ENCODE measurements around the gene CNOT11. TPM values are rescaled to one million over a fixed set of nuclear protein-coding genes. Genes with fewer than 3 reads are reported as not detected.
A peak's percentile ranks its signal among the peaks of the same experiment; 100 is the strongest.
"Not testable (repeated sequence)": the region's sequence is repeated elsewhere in the genome, so short reads cannot be mapped to it uniquely, and the experiment has no call there.

The CNOT11 gene
- 70.6 and 74.7 TPM in 2 replicates for total RNA-seq

DNA sequence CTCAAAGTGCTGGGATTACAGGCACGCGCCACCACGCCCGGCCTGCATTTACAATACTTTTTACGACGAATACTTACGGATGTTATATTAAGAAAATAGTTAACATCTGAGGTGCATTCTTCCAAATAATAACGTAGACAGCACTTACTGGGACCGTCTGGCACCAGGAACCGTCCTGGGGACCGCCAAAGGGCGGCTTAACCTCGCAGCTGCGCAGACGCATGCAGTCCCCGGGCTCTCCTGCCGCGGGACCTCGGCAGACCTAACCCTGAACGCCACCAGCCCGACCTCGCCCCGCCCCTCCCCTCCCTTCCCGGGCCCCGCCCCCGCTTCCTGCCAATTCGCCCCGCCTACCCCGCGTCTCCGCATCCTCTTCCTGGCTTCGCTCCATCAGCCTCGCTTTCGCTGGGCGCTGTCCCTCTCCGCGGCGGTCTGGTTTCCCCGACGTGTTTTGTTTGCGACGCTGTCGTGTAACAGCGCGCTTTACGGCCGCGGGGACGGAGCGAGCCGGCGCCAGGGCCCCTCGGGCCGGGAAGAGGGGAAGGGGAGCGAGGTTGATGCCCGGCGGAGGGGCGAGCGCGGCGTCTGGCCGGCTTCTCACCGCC lies at the start of gene CNOT11:
Gene CNOT11, plus strand, starts transcription at position 479 of the 605 bp plus-strand sequence. Its CDS starts 79 bp downstream, at position 558.
- intact Hi-C loops (cut with micrococcal nuclease) = loop anchor here (1.0 to 10.0 kb wide), 15 partner anchors 20 to 1915 kb away; partner anchors contain the start of genes CREG2, EIF5B, PDCL3 and REV1
- H3K4me1 Mint-ChIP-seq (ENCODE audit: low read depth) = peaks cover 57% of the 10 kb centered on the region
- H3K36me3 Mint-ChIP-seq (ENCODE audit: low read depth) = peaks cover 21% of the 10 kb centered on the region
- no peaks in the 10 kb centered on the region for H3K9me3 Mint-ChIP-seq
- peak within 1 kb of the TSS; percentile 99 for H3K4me3 Mint-ChIP-seq
- peak; percentile 97 for DNase-seq (ENCODE audit: low spot score)
- peak within 1 kb of the TSS; percentile 98 for H3K27ac Mint-ChIP-seq
- no peaks in the 10 kb centered on the region for H3K27me3 Mint-ChIP-seq (ENCODE audit: insufficient read depth)

DNA sequence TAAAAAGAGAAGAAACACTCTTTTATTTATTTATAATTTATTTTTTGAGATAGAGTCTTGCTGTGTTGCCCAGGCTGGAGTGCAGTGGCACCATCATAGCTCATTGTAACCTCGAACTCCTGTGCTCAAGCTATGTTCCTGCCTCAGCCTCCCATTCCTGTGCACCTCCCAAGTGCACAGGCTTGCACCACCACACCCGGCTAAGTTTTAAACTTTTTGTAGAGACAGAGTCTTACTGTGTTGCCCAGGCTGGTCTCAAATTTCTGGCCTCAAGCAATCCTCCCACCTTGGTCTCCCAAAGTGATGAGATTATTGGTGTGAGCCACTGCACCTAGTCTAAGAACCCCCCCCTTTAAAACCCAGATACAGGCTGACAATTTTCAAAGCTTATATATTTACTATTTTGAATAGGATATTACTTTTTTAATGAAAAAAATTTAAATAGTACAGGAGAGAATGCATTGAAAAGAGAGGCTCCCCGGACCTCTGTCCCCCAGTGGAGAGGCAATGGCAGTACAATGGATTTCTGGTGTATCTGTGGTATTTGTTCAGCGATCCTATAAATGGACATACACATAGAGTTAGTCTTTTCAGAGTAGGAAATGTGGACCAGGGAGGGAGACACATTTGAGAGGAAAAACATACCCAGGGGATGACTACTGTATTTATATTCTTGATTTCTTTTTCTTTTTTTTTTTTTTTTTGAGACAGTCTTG lies 48.1 kb upstream of the CNOT11 start:
- Mint-ChIP-seq H3K4me1 (ENCODE audit: low read depth) (peaks cover 14% of the 10 kb centered on the region), H3K27ac (no peak overlapping the region), H3K4me3 (no peak overlapping the region), H3K9me3 (peaks cover 4% of the 10 kb centered on the region), H3K27me3 (ENCODE audit: insufficient read depth) (peaks cover 2% of the 10 kb centered on the region), H3K36me3 (ENCODE audit: low read depth) (no peaks in the 10 kb centered on the region)
- intact Hi-C loops (cut with micrococcal nuclease) = loop anchor here (1.0 to 2.0 kb wide), 3 partner anchors 54 to 192 kb away; partner anchors contain the start of gene TBC1D8
- DNase-seq (ENCODE audit: low spot score) = no peak

DNA sequence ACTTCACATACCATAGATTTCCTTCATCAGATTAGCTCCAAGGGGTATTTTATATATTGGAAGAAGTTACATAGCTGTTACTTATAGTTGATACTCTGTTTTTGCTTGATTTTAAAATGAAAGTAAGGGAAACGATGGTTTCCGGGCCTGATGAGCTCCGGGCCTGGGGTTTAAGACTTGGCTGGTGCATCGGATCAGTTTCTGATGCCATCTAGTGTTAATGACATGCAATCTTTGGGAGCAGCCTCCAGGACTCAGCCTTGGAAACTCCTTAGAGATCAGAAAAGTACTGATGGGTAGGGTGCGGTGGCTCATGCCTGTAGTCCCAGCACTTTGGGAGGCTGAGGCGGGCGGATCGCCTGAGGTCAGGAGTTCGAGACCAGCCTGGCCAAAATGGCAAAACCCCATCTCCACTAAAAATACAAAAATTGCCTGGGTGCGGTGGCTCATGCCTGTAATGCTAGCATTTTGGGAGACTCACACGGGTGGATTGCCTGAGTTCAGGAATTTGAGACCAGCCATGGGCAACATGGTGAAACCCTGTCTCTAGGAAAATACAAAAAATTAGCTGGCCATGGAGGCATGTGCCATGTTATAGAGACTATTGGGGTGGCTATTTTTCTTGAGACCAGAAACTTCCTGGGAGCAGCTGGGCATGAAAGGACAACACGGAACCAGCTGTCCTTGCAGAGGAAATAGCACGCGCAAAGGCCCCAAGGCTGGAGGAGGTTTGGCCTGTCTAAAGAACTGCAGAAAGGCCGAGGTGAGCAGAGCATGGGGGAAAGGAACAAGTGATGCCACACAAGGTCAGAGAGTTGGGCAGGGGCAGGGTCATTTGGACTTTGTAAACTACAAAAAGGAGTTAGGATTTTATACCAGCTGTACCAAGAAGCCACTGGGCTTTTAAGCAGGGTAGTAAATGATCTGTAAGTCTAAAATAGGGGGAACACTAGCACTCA lies 46.9 kb upstream of the CNOT11 start:
- DNase-seq (ENCODE audit: low spot score) = peak; percentile 18
- Mint-ChIP-seq H3K4me3 (peak overlapping the region; percentile 53), H3K36me3 (ENCODE audit: low read depth) (no peaks in the 10 kb centered on the region), H3K27ac (no peak overlapping the region), H3K4me1 (ENCODE audit: low read depth) (peaks cover 14% of the 10 kb centered on the region), H3K9me3 (peaks cover 4% of the 10 kb centered on the region), H3K27me3 (ENCODE audit: insufficient read depth) (peaks cover 2% of the 10 kb centered on the region)
- intact Hi-C loops (cut with micrococcal nuclease) = loop anchor here (1.0 to 2.0 kb wide), 3 partner anchors 55 to 193 kb away; partner anchors contain the start of gene TBC1D8

DNA sequence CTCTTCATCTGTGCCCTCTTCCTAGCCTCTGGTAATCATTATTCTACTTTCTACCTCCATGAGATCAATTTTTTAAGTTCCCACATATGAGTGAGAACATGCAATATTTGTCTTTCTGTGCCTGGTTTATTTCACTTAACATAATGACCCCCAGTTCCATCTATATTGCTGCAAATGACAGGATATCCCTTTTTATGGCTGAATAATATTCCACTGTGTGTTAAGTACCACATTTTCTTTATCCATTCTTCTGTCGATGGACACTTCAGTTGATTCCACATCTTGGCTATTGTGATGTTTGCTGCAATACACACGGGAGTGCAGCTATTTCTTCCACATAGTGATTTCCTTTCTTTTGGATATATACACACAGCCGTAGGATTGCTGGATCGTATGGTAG lies 43.9 kb upstream of the CNOT11 start:
- no peaks in the 10 kb centered on the region for H3K36me3 Mint-ChIP-seq (ENCODE audit: low read depth)
- no peak overlapping the region for H3K27ac Mint-ChIP-seq
- peaks cover 4% of the 10 kb centered on the region for H3K9me3 Mint-ChIP-seq
- intact Hi-C loops (cut with micrococcal nuclease) = no loop called here
- no peak for DNase-seq (ENCODE audit: low spot score)
- no peak overlapping the region for H3K4me3 Mint-ChIP-seq
- H3K4me1 Mint-ChIP-seq (ENCODE audit: low read depth) = peaks cover 14% of the 10 kb centered on the region
- peaks cover 2% of the 10 kb centered on the region for H3K27me3 Mint-ChIP-seq (ENCODE audit: insufficient read depth)

DNA sequence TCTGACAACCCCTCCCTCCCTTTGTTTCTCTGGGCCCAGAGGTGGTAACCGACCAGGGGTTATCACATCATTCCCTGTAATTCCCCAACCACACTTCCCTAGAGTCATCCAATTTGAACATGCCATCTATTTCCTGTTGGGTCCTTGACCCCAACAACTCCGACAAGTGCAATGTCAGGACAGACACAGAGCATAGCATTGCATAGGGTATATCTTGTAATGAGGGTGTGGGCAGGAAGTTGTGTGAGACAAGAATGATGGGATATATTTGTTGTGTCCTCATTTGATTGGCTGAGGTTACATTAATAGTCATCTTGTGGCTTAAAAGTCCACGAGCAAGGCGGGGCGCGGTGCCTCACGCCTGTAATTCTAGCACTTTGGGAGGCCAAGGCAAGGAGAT lies 33.4 kb upstream of the CNOT11 start:
- Mint-ChIP-seq H3K27me3 (ENCODE audit: insufficient read depth) (peaks cover 5% of the 10 kb centered on the region), H3K36me3 (ENCODE audit: low read depth) (peaks cover 8% of the 10 kb centered on the region), H3K9me3 (peaks cover 9% of the 10 kb centered on the region), H3K4me3 (no peak overlapping the region), H3K27ac (no peak overlapping the region), H3K4me1 (ENCODE audit: low read depth) (peaks cover 9% of the 10 kb centered on the region)
- no peak for DNase-seq (ENCODE audit: low spot score)
- intact Hi-C loops (cut with micrococcal nuclease) = no loop called here

DNA sequence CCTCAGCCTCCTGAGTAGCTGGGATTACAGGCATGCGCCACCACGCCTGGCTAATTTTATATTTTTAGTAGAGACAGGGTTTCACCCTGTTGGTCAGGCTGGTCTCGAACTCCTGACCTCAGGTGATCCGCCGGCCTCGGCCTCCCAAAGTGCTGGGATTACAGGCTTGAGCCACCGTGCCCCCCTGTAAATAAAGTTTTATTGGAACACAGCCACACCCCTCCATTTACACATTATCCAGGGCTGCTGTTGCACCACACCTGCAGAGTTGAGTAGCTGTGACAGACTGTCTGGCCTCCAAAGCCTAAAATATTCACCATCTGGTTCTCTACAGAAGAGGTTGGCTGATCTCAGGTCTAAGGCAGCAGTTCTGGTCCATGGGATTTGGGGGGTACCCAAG lies 32.6 kb upstream of the CNOT11 start:
- H3K27ac Mint-ChIP-seq; DNase-seq (ENCODE audit: low spot score); H3K36me3 Mint-ChIP-seq (ENCODE audit: low read depth); intact Hi-C loops (cut with micrococcal nuclease); H3K27me3 Mint-ChIP-seq (ENCODE audit: insufficient read depth); H3K4me3 Mint-ChIP-seq: not testable (repeated sequence)
- peaks cover 13% of the 10 kb centered on the region for H3K9me3 Mint-ChIP-seq
- H3K4me1 Mint-ChIP-seq (ENCODE audit: low read depth) = peaks cover 10% of the 10 kb centered on the region

DNA sequence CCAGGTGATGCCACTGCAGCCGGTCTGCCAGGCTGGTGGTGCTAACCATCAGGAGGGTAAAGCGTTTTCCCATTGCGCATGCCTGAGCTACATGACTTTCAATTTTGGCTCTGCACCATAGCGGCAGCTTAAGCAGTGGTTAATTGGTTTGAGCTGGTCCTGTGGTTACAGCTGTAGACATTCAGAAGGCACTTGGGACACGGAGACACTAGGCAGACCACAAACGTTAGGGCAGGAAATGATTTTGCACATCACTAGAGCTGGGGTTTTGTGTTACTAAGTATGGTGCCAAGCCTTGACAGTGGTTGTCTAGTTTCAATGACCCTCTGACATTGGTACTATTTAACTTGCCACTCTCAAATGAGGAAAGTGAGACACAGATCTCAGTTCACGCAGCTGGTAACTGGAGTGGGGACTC lies 28.9 kb upstream of the CNOT11 start:
- peaks cover 13% of the 10 kb centered on the region for H3K9me3 Mint-ChIP-seq
- no peak overlapping the region for H3K4me3 Mint-ChIP-seq
- peaks cover 10% of the 10 kb centered on the region for H3K4me1 Mint-ChIP-seq (ENCODE audit: low read depth)
- peak; percentile 37 for DNase-seq (ENCODE audit: low spot score)
- H3K27ac Mint-ChIP-seq = peak overlapping the region; percentile 48
- no peaks in the 10 kb centered on the region for H3K27me3 Mint-ChIP-seq (ENCODE audit: insufficient read depth)
- intact Hi-C loops (cut with micrococcal nuclease) = no loop called here
- peaks cover 11% of the 10 kb centered on the region for H3K36me3 Mint-ChIP-seq (ENCODE audit: low read depth)

DNA sequence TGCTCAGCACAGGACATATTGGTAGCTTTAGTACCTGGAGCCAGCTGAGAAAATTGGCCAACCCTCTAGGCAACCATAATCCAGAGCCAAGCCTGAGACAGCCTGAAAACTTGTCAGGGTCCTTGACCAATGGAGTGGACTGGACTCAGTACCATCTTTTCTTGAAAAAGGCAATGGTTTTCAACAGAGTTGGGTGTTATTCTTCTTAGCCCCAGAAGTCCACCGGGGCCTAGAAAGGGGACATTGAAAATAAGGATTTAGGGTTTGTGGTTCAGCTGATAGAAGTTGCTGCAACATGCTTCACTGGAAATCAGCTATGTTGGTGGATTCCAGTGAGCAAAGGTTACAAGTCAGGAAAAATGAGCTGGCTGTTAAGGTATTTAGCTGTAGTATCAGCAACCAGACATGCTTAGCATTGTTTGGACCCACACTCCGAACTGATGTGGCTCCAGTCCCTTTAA lies 22.1 kb upstream of the CNOT11 start:
- no peak for DNase-seq (ENCODE audit: low spot score)
- peaks cover 8% of the 10 kb centered on the region for H3K9me3 Mint-ChIP-seq
- H3K36me3 Mint-ChIP-seq (ENCODE audit: low read depth) = peaks cover 6% of the 10 kb centered on the region
- H3K27ac Mint-ChIP-seq = no peak overlapping the region
- H3K27me3 Mint-ChIP-seq (ENCODE audit: insufficient read depth) = no peaks in the 10 kb centered on the region
- intact Hi-C loops (cut with micrococcal nuclease) = no loop called here
- peaks cover 6% of the 10 kb centered on the region for H3K4me1 Mint-ChIP-seq (ENCODE audit: low read depth)
- H3K4me3 Mint-ChIP-seq = no peak overlapping the region

DNA sequence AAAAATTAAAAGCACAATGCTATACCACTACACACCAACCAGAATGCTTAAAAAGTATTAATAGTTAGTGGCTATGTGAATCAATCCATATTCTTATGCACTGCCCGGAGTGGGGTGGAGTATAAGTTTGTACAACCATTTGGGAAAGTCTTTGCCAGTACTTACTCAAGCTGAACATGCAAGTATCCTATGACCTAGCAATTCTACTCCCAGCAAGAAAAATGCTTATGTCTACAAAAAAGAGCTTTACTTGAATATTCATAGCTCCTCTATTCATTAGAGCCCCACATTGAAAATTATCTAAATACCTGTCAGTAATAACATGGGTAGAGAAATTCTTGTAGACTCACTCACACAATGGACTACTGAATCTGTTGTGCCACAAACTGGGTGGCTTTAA lies 21.4 kb upstream of the CNOT11 start:
- H3K4me1 Mint-ChIP-seq (ENCODE audit: low read depth) = peaks cover 6% of the 10 kb centered on the region
- H3K4me3 Mint-ChIP-seq = no peak overlapping the region
- peaks cover 5% of the 10 kb centered on the region for H3K36me3 Mint-ChIP-seq (ENCODE audit: low read depth)
- H3K9me3 Mint-ChIP-seq = peaks cover 8% of the 10 kb centered on the region
- H3K27ac Mint-ChIP-seq = no peak overlapping the region
- H3K27me3 Mint-ChIP-seq (ENCODE audit: insufficient read depth) = no peaks in the 10 kb centered on the region
- no peak for DNase-seq (ENCODE audit: low spot score)
- intact Hi-C loops (cut with micrococcal nuclease) = no loop called here

DNA sequence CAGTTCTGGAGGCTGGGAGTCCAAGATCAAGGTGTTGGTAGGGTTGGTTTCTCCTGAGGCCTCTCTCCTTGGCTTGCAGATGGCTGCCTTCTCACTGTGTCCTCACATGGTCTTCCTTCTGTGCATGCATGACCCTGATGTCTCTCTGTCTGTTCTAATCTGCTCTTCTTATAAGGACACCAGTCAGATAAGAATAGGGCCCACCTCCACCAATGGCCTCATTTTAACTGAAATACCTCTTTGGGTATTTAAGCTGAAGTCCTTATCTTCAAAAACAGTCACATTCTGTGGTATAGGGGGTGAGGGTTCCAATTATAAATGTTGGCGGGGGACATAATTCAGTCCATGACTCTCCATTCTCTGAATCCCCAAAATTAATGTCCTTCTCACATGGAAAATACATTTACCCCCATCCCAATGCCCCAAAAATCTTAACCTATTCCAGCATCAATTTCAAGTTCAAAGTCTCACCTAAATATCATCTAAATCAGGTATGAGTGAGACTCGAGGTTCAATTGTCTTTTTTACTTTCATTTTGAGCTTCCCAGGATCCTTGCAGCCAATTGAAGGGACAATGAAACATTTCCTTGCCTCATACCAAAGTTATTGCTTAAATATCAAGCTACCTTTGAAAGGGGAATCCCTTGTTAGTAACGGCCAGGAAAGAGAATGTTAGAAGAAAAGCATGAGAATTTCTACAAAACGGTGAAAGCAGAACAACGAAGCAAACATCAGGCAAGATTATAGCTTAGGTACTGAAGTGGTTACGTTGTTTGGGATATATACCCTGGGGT lies 20.6 kb upstream of the CNOT11 start:
- Mint-ChIP-seq H3K4me3 (no peak overlapping the region), H3K27me3 (ENCODE audit: insufficient read depth) (no peaks in the 10 kb centered on the region), H3K9me3 (peaks cover 8% of the 10 kb centered on the region), H3K27ac (no peak overlapping the region), H3K36me3 (ENCODE audit: low read depth) (peaks cover 5% of the 10 kb centered on the region), H3K4me1 (ENCODE audit: low read depth) (peaks cover 6% of the 10 kb centered on the region)
- no peak for DNase-seq (ENCODE audit: low spot score)
- intact Hi-C loops (cut with micrococcal nuclease) = no loop called here

DNA sequence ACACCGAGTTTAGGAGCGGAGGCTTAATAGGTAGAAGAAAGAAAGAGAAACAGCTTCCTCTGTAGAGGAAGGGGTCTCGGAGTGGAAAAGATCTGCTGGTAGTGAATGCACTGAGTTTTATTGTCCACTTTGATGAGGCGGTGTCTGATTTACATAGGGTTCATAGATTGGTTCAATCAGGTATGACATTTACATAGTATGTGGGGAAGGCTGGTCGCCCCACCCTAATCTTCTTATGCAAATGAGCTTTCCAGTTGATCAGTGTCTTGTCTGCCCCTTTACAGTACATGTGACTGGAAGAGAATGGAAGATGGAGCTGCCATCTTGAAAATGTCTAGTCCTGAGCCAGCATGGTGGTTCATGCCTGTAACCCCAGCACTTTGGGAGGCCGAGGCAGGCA lies 19.9 kb upstream of the CNOT11 start:
- Mint-ChIP-seq H3K9me3 (peaks cover 8% of the 10 kb centered on the region), H3K4me3 (no peak overlapping the region), H3K36me3 (ENCODE audit: low read depth) (peaks cover 5% of the 10 kb centered on the region), H3K4me1 (ENCODE audit: low read depth) (peaks cover 6% of the 10 kb centered on the region), H3K27me3 (ENCODE audit: insufficient read depth) (no peaks in the 10 kb centered on the region), H3K27ac (no peak overlapping the region)
- no peak for DNase-seq (ENCODE audit: low spot score)
- intact Hi-C loops (cut with micrococcal nuclease) = no loop called here
